Measurements from ENCODE around the gene SLC22A23.

SLC22A23 gene

GRCh38 chr6:3410385-3411360 lies 46.2 kb downstream of the SLC22A23 start:
- H3K36me3 ChIP-seq (ENCODE audit: control insufficient read depth in 1 of 2, insufficient read depth in 2 of 2, low read depth in 1 of 2, low read length in 2 of 2) = peaks cover 0 to 60% of the 10 kb centered on the region in 2 experiments
- no peak overlapping the region for H2BK15ac ChIP-seq (ENCODE audit: low read depth, poor library complexity, severe bottlenecking)
- H3K14ac ChIP-seq (ENCODE audit: low read length in 2 of 2) = no peak overlapping the region
- H3K23ac ChIP-seq (ENCODE audit: low read length in 2 of 2) = no peak overlapping the region
- H3K27me3 ChIP-seq (ENCODE audit: control insufficient read depth in 1 of 2, insufficient read depth in 1 of 2, low read length in 2 of 2) = no peaks in the 10 kb centered on the region
- no peak overlapping the region for H3K18ac ChIP-seq (ENCODE audit: low read depth in 1 of 2, low read length in 2 of 2)
- H4K8ac ChIP-seq (ENCODE audit: low read length) = no peak overlapping the region
- H3K4me3 ChIP-seq (ENCODE audit: insufficient read depth in 1 of 2, low read depth in 1 of 2, low read length in 2 of 2) = no peak overlapping the region
- peak; percentile 60 for DNase-seq
- no peak overlapping the region for H3K4ac ChIP-seq (ENCODE audit: low read depth in 1 of 2, low read length in 2 of 2)
- H3K9me3 ChIP-seq (ENCODE audit: control insufficient read depth, low read length) = no peaks in the 10 kb centered on the region
- H2BK12ac ChIP-seq (ENCODE audit: low read length in 2 of 2) = no peak overlapping the region
- H2AFZ ChIP-seq (ENCODE audit: low read depth, low read length) = no peak overlapping the region
- H3K79me1 ChIP-seq (replicated peaks; ENCODE audit: low read length, poor library complexity, severe bottlenecking) = no peaks in the 10 kb centered on the region
- H4K91ac ChIP-seq (ENCODE audit: low read length) = no peak overlapping the region
- H3K4me2 ChIP-seq (ENCODE audit: low read length, poor library complexity, severe bottlenecking) = no peak overlapping the region
- H2AK5ac ChIP-seq (ENCODE audit: low read length, severe bottlenecking) = no peak overlapping the region
- H3K9ac ChIP-seq (ENCODE audit: low read length) = no peak overlapping the region
- WGBS = 54% methylated on average over 10 of the region's 15 CpGs
- H2BK120ac ChIP-seq (ENCODE audit: low read depth, low read length) = no peak overlapping the region
- H3K27ac ChIP-seq (ENCODE audit: low read length, poor library complexity, severe bottlenecking) = no peak overlapping the region
- H3K4me1 ChIP-seq (ENCODE audit: control insufficient read depth, insufficient read depth, low read depth, low read length) = no peaks in the 10 kb centered on the region
- no peak overlapping the region for H2BK5ac ChIP-seq (ENCODE audit: low read depth, low read length, poor library complexity, severe bottlenecking)

- Histone ChIP-seq H2BK120ac (ENCODE audit: low read depth, low read length) (no peak overlapping the region), H2BK5ac (ENCODE audit: low read depth, low read length, poor library complexity, severe bottlenecking) (no peak overlapping the region), H3K79me1 (replicated peaks; ENCODE audit: low read length, poor library complexity, severe bottlenecking) (no peaks in the 10 kb centered on the region), H2BK12ac (ENCODE audit: low read length in 2 of 2) (no peak overlapping the region), H3K4ac (ENCODE audit: low read depth in 1 of 2, low read length in 2 of 2) (no peak overlapping the region), H3K9ac (ENCODE audit: low read length) (no peak overlapping the region), H3K9me3 (ENCODE audit: control insufficient read depth, low read length) (no peaks in the 10 kb centered on the region), H3K27me3 (ENCODE audit: control insufficient read depth in 1 of 2, insufficient read depth in 1 of 2, low read length in 2 of 2) (no peaks in the 10 kb centered on the region), H3K36me3 (ENCODE audit: control insufficient read depth in 1 of 2, insufficient read depth in 2 of 2, low read depth in 1 of 2, low read length in 2 of 2) (peaks cover 0 to 52% of the 10 kb centered on the region in 2 experiments), H3K14ac (ENCODE audit: low read length in 2 of 2) (no peak overlapping the region), H3K4me2 (ENCODE audit: low read length, poor library complexity, severe bottlenecking) (no peak overlapping the region), H3K4me1 (ENCODE audit: control insufficient read depth, insufficient read depth, low read depth, low read length) (peaks cover 2% of the 10 kb centered on the region), H3K27ac (ENCODE audit: low read length, poor library complexity, severe bottlenecking) (no peak overlapping the region), H2AK5ac (ENCODE audit: low read length, severe bottlenecking) (no peak overlapping the region), H4K8ac (ENCODE audit: low read length) (no peak overlapping the region), H3K23ac (ENCODE audit: low read length in 2 of 2) (no peak overlapping the region), H3K18ac (ENCODE audit: low read depth in 1 of 2, low read length in 2 of 2) (no peak overlapping the region), H2BK15ac (ENCODE audit: low read depth, poor library complexity, severe bottlenecking) (no peak overlapping the region), H4K91ac (ENCODE audit: low read length) (no peak overlapping the region), H2AFZ (ENCODE audit: low read depth, low read length) (no peak overlapping the region), H3K4me3 (ENCODE audit: insufficient read depth in 1 of 2, low read depth in 1 of 2, low read length in 2 of 2) (no peak overlapping the region)
- DNase-seq = no peak
- WGBS = 75% methylated on average over 13 of the region's 13 CpGs
Measured at GRCh38 chr6:3409699-3410384, 47.0 kb downstream of the SLC22A23 start.

- no peak overlapping the region for H2BK120ac ChIP-seq (ENCODE audit: low read depth, low read length)
- H3K23ac ChIP-seq (ENCODE audit: low read length in 2 of 2) = no peak overlapping the region
- no peak overlapping the region for H3K9ac ChIP-seq (ENCODE audit: low read length)
- no peak for DNase-seq
- no peaks in the 10 kb centered on the region for H3K27me3 ChIP-seq (ENCODE audit: control insufficient read depth in 1 of 2, insufficient read depth in 1 of 2, low read length in 2 of 2)
- no peak overlapping the region for H2BK5ac ChIP-seq (ENCODE audit: low read depth, low read length, poor library complexity, severe bottlenecking)
- no peak overlapping the region for H3K4me3 ChIP-seq (ENCODE audit: insufficient read depth in 1 of 2, low read depth in 1 of 2, low read length in 2 of 2)
- no peak overlapping the region for H3K18ac ChIP-seq (ENCODE audit: low read depth in 1 of 2, low read length in 2 of 2)
- H2BK15ac ChIP-seq (ENCODE audit: low read depth, poor library complexity, severe bottlenecking) = no peak overlapping the region
- H3K4me1 ChIP-seq (ENCODE audit: control insufficient read depth, insufficient read depth, low read depth, low read length) = peaks cover 4% of the 10 kb centered on the region
- H3K36me3 ChIP-seq (ENCODE audit: control insufficient read depth in 1 of 2, insufficient read depth in 2 of 2, low read depth in 1 of 2, low read length in 2 of 2) = peaks cover 0 to 43% of the 10 kb centered on the region in 2 experiments
- WGBS = 85% methylated on average over 7 of the region's 7 CpGs
- no peak overlapping the region for H3K4ac ChIP-seq (ENCODE audit: low read depth in 1 of 2, low read length in 2 of 2)
- no peak overlapping the region for H2AFZ ChIP-seq (ENCODE audit: low read depth, low read length)
- no peak overlapping the region for H4K91ac ChIP-seq (ENCODE audit: low read length)
- H4K8ac ChIP-seq (ENCODE audit: low read length) = no peak overlapping the region
- H2BK12ac ChIP-seq (ENCODE audit: low read length in 2 of 2) = no peak overlapping the region
- H3K79me1 ChIP-seq (replicated peaks; ENCODE audit: low read length, poor library complexity, severe bottlenecking) = no peaks in the 10 kb centered on the region
- no peak overlapping the region for H2AK5ac ChIP-seq (ENCODE audit: low read length, severe bottlenecking)
- no peaks in the 10 kb centered on the region for H3K9me3 ChIP-seq (ENCODE audit: control insufficient read depth, low read length)
- no peak overlapping the region for H3K4me2 ChIP-seq (ENCODE audit: low read length, poor library complexity, severe bottlenecking)
- H3K27ac ChIP-seq (ENCODE audit: low read length, poor library complexity, severe bottlenecking) = no peak overlapping the region
- H3K14ac ChIP-seq (ENCODE audit: low read length in 2 of 2) = no peak overlapping the region
Measured at GRCh38 chr6:3408665-3409064, 48.2 kb downstream of the SLC22A23 start.

GRCh38 chr6:3407840-3408239 lies 49.0 kb downstream of the SLC22A23 start:
- Histone ChIP-seq H2BK15ac (ENCODE audit: low read depth, poor library complexity, severe bottlenecking) (no peak overlapping the region), H2BK120ac (ENCODE audit: low read depth, low read length) (no peak overlapping the region), H2AK5ac (ENCODE audit: low read length, severe bottlenecking) (no peak overlapping the region), H3K4me1 (ENCODE audit: control insufficient read depth, insufficient read depth, low read depth, low read length) (peaks cover 8% of the 10 kb centered on the region), H3K4me2 (ENCODE audit: low read length, poor library complexity, severe bottlenecking) (no peak overlapping the region), H3K23ac (ENCODE audit: low read length in 2 of 2) (no peak overlapping the region), H2AFZ (ENCODE audit: low read depth, low read length) (no peak overlapping the region), H3K4me3 (ENCODE audit: insufficient read depth in 1 of 2, low read depth in 1 of 2, low read length in 2 of 2) (no peak overlapping the region), H3K4ac (ENCODE audit: low read depth in 1 of 2, low read length in 2 of 2) (no peak overlapping the region), H2BK5ac (ENCODE audit: low read depth, low read length, poor library complexity, severe bottlenecking) (no peak overlapping the region), H3K18ac (ENCODE audit: low read depth in 1 of 2, low read length in 2 of 2) (no peak overlapping the region), H3K14ac (ENCODE audit: low read length in 2 of 2) (no peak overlapping the region), H2BK12ac (ENCODE audit: low read length in 2 of 2) (no peak overlapping the region), H4K8ac (ENCODE audit: low read length) (no peak overlapping the region), H4K91ac (ENCODE audit: low read length) (no peak overlapping the region), H3K27ac (ENCODE audit: low read length, poor library complexity, severe bottlenecking) (no peak overlapping the region), H3K79me1 (replicated peaks; ENCODE audit: low read length, poor library complexity, severe bottlenecking) (no peaks in the 10 kb centered on the region), H3K36me3 (ENCODE audit: control insufficient read depth in 1 of 2, insufficient read depth in 2 of 2, low read depth in 1 of 2, low read length in 2 of 2) (peaks cover 0 to 35% of the 10 kb centered on the region in 2 experiments), H3K9ac (ENCODE audit: low read length) (no peak overlapping the region), H3K27me3 (ENCODE audit: control insufficient read depth in 1 of 2, insufficient read depth in 1 of 2, low read length in 2 of 2) (no peaks in the 10 kb centered on the region), H3K9me3 (ENCODE audit: control insufficient read depth, low read length) (no peaks in the 10 kb centered on the region)
- DNase-seq = no peak

Data from mesenchymal stem cell (in vitro differentiated cells and primary cell).